GM19395 (cell line): Measurements from ENCODE around the gene PLEKHN1.

ENCODE experiments used
- ATAC-seq: cut with Tn5 transposase; IDR thresholded peaks from one replicate; pipeline ENCODE4 v1.9.1; 2021; ENCODE audit warnings: mild to moderate bottlenecking, moderate library complexity; ENCODE audit not compliant: unreplicated experiment

Gene PLEKHN1

GRCh38 chr1:959731-960362, 6.4 kb upstream of the PLEKHN1 start:
- ATAC-seq: no peak

- peak; percentile 53 for ATAC-seq
Measured at GRCh38 chr1:960363-961131, 5.7 kb upstream of the PLEKHN1 start, which contains the start of gene KLHL17. TSS of gene KLHL17 (plus strand) at chr1:960584. CDS start at chr1:960694, 110 bp downstream.

GRCh38 chr1:961132-961669, 5.1 kb upstream of the PLEKHN1 start:
- ATAC-seq: no peak

GRCh38 chr1:962381-963300, 3.6 kb upstream of the PLEKHN1 start:
- no peak for ATAC-seq

- no peak for ATAC-seq
Measured at GRCh38 chr1:963301-963651, 3.0 kb upstream of the PLEKHN1 start.

GRCh38 chr1:963746-964525, 2.3 kb upstream of the PLEKHN1 start:
- ATAC-seq: no peak

GRCh38 chr1:964691-965525, 1.4 kb upstream of the PLEKHN1 start:
- ATAC-seq: no peak

GRCh38 chr1:965526-966134, 652 bp upstream of the PLEKHN1 start:
- ATAC-seq: no peak

- peak; percentile 69 for ATAC-seq
Measured at GRCh38 chr1:966704-967300, 520 bp downstream of the PLEKHN1 start.

GRCh38 chr1:967466-968343, 1.4 kb downstream of the PLEKHN1 start:
- ATAC-seq: no peak

GRCh38 chr1:969260-969855, 3.1 kb downstream of the PLEKHN1 start:
- no peak for ATAC-seq

GRCh38 chr1:970242-970972, 4.1 kb downstream of the PLEKHN1 start:
- no peak for ATAC-seq

GRCh38 chr1:970973-971730, 4.9 kb downstream of the PLEKHN1 start:
- no peak for ATAC-seq

GRCh38 chr1:971751-972506, 5.6 kb downstream of the PLEKHN1 start:
- no peak for ATAC-seq

GRCh38 chr1:972726-973458, 6.6 kb downstream of the PLEKHN1 start:
- ATAC-seq: no peak
